PFSK-1 (cell line): ENCODE results near the gene CD22.

Experiments
- FOXP2 ChIP-seq: optimal IDR thresholded peaks from 2 replicates; pipeline ENCODE3; 2011; ENCODE audit warnings: borderline replicate concordance, control low read depth, inconsistent platforms; ENCODE audit not compliant: insufficient read depth; ENCODE audit errors: extremely low read length, extremely low read depth
- POLR2AphosphoS5 ChIP-seq: IDR thresholded peaks from 2 replicates; pipeline ENCODE4 v1.6.1; 2012; ENCODE audit warnings: low read depth, mild to moderate bottlenecking, control low read depth, low read length, moderate library complexity
- REST ChIP-seq, 2 experiments: IDR thresholded peaks; 2 replicates each; pipeline versions ENCODE4 v1.6.1 to v1.8.0; 2011 to 2012; ENCODE audit warnings: low read depth in 2 of 2, low read length in 2 of 2, control low read depth in 1 of 2, inconsistent platforms in 1 of 2, mild to moderate bottlenecking in 1 of 2, moderate library complexity in 1 of 2; ENCODE audit not compliant: insufficient read depth in 1 of 2
- SIN3A ChIP-seq: IDR thresholded peaks from 2 replicates; pipeline ENCODE4 v1.6.1; 2012; ENCODE audit warnings: mild to moderate bottlenecking, low read length, moderate library complexity, borderline replicate concordance; ENCODE audit not compliant: insufficient read depth
- TAF1 ChIP-seq: IDR thresholded peaks from 2 replicates; pipeline ENCODE4 v1.6.1; 2012; ENCODE audit warnings: low read length, control low read depth, borderline replicate concordance; ENCODE audit not compliant: insufficient read depth

CD22 gene

GRCh38 chr19:35331551-35332214 is 2.7 kb downstream of the CD22 start:
- TF ChIP-seq SIN3A: no peak
- TF ChIP-seq POLR2AphosphoS5: no peak

GRCh38 chr19:35332817-35333216 is 3.8 kb downstream of the CD22 start:
- TF ChIP-seq FOXP2: no peak
- TF ChIP-seq TAF1: no peak
- TF ChIP-seq REST (IDR thresholded peaks at IDR 0.05; ENCODE audit: insufficient read depth in 1 of 2, low read depth in 2 of 2, low read length in 2 of 2): no peak
- TF ChIP-seq SIN3A: no peak
- no peak for TF ChIP-seq POLR2AphosphoS5

GRCh38 chr19:35334144-35334753 is 5.3 kb downstream of the CD22 start:
- no peak for TF ChIP-seq FOXP2
- no peak for TF ChIP-seq REST (IDR thresholded peaks at IDR 0.05; ENCODE audit: insufficient read depth in 1 of 2, low read depth in 2 of 2, low read length in 2 of 2)
- TF ChIP-seq SIN3A: no peak
- TF ChIP-seq TAF1: no peak
- TF ChIP-seq POLR2AphosphoS5: no peak

- no peak for TF ChIP-seq POLR2AphosphoS5
- TF ChIP-seq FOXP2: no peak
- TF ChIP-seq REST (IDR thresholded peaks at IDR 0.05; ENCODE audit: insufficient read depth in 1 of 2, low read depth in 2 of 2, low read length in 2 of 2): no peak
- no peak for TF ChIP-seq SIN3A
Observed at GRCh38 chr19:35336166-35336955, 7.4 kb downstream of the CD22 start.

GRCh38 chr19:35337097-35337983 is 8.4 kb downstream of the CD22 start:
- TF ChIP-seq TAF1 (no peak), REST (IDR thresholded peaks at IDR 0.05; ENCODE audit: insufficient read depth in 1 of 2, low read depth in 2 of 2, low read length in 2 of 2) (no peak), SIN3A (no peak), FOXP2 (no peak), POLR2AphosphoS5 (no peak)
